HEK293T (cell line): Measurements from ENCODE around the gene ADAMTS17.
A peak's percentile ranks its signal among the peaks of the same experiment; 100 is the strongest.

Source experiments
- CTCF ChIA-PET: fragments of 350-600 bp; formaldehyde crosslinking; extraction: SDS; loops from one replicate; lab custom pipeline; 2021; ENCODE audit warnings: antibody characterized with exemption, inconsistent platforms; lab: Yijun Ruan, JAX
- POLR2A ChIA-PET: fragments of 350-600 bp; formaldehyde crosslinking; extraction: SDS; loops from one replicate; lab custom pipeline; 2020; ENCODE audit warnings: antibody characterized with exemption, inconsistent platforms; lab: Yijun Ruan, JAX
- DNase-seq: peaks from one replicate; pipeline ENCODE4 v3.0.0; 2012; ENCODE audit warnings: mixed read lengths; ENCODE audit errors: extremely low spot score
- ARNT ChIP-seq: fragments of 450-650 bp; IDR thresholded peaks from 2 replicates; pipeline ENCODE4 v1.6.1; 2017; ENCODE audit warnings: mild to moderate bottlenecking
- BHLHE40 ChIP-seq: fragments of 450-650 bp; IDR thresholded peaks from 2 replicates; pipeline ENCODE4 v1.6.1; 2016; ENCODE audit warnings: mild to moderate bottlenecking, moderate library complexity, borderline replicate concordance
- CTBP1 ChIP-seq: fragments of 450-650 bp; IDR thresholded peaks from 2 replicates; pipeline ENCODE4 v1.6.1; 2016; ENCODE audit warnings: borderline replicate concordance
- ELF4 ChIP-seq: fragments of 450-650 bp; IDR thresholded peaks from 2 replicates; pipeline ENCODE4 v1.6.1; 2017; ENCODE audit warnings: antibody characterized with exemption
- FOXA1 ChIP-seq: fragments of 450-650 bp; IDR thresholded peaks from 2 replicates; pipeline ENCODE4 v1.6.1; 2016; ENCODE audit warnings: mild to moderate bottlenecking
- FOXK2 ChIP-seq: fragments of 450-650 bp; IDR thresholded peaks from 2 replicates; pipeline ENCODE4 v1.6.1; 2016; ENCODE audit warnings: mild to moderate bottlenecking
- FOXM1 ChIP-seq: fragments of 450-650 bp; IDR thresholded peaks from 2 replicates; pipeline ENCODE4 v1.6.1; 2017; ENCODE audit warnings: mild to moderate bottlenecking, borderline replicate concordance
- HDGF ChIP-seq: fragments of 450-650 bp; IDR thresholded peaks from 2 replicates; pipeline ENCODE4 v1.6.1; 2017; ENCODE audit warnings: antibody characterized with exemption, borderline replicate concordance
- L3MBTL2 ChIP-seq: fragments of 450-650 bp; conservative IDR thresholded peaks from 2 replicates; pipeline ENCODE4 v1.6.1; 2016; ENCODE audit warnings: mild to moderate bottlenecking
- LEF1 ChIP-seq: fragments of 450-650 bp; IDR thresholded peaks from 2 replicates; pipeline ENCODE4 v1.6.1; 2017; ENCODE audit warnings: mild to moderate bottlenecking, borderline replicate concordance
- NFRKB ChIP-seq: fragments of 450-650 bp; IDR thresholded peaks from 2 replicates; pipeline ENCODE4 v1.6.1; 2016; ENCODE audit warnings: mild to moderate bottlenecking, moderate library complexity
- SP1 ChIP-seq: fragments of 450-650 bp; IDR thresholded peaks from 2 replicates; pipeline ENCODE4 v1.6.1; 2017
- SUZ12 ChIP-seq: fragments of 450-650 bp; IDR thresholded peaks from 2 replicates; pipeline ENCODE4 v1.6.1; 2016; ENCODE audit warnings: mild to moderate bottlenecking
- TARDBP ChIP-seq: fragments of 450-650 bp; IDR thresholded peaks from 2 replicates; pipeline ENCODE4 v1.6.1; 2016
- ZNF384 ChIP-seq: fragments of 450-650 bp; IDR thresholded peaks from 2 replicates; pipeline ENCODE4 v1.6.1; 2016
- TF ChIP-seq, protein P1 (sequence below): fragments of 450-650 bp; IDR thresholded peaks from 2 replicates; pipeline ENCODE4 v1.6.1; 2016

The ADAMTS17 gene

GRCh38 chr15:100341750-100342560 lies at the start of gene ADAMTS17:
TSS of gene ADAMTS17 (minus strand) at chr15:100341975. CDS start at chr15:100341899, 76 bp downstream.
- TF ChIP-seq L3MBTL2 (peak; percentile 80), ZNF384 (no peak), LEF1 (no peak; the same call in 1 of the 2 replicates), TARDBP (peak; percentile 95)
- DNase-seq = peak; percentile 96
- CTCF ChIA-PET = interaction anchor here (0.6 to 1.3 kb wide), 9 partner anchors 8 to 531 kb away, joined by 3 to 12 read pairs (median 3); partner anchors contain the start of genes ASB7 and LINS1
- POLR2A ChIA-PET = interaction anchor here (0.9 to 1.6 kb wide), 4 partner anchors 142 to 666 kb away, joined by 3 to 6 read pairs (median 4); partner anchors contain the start of genes ASB7 and LINS1

DNA sequence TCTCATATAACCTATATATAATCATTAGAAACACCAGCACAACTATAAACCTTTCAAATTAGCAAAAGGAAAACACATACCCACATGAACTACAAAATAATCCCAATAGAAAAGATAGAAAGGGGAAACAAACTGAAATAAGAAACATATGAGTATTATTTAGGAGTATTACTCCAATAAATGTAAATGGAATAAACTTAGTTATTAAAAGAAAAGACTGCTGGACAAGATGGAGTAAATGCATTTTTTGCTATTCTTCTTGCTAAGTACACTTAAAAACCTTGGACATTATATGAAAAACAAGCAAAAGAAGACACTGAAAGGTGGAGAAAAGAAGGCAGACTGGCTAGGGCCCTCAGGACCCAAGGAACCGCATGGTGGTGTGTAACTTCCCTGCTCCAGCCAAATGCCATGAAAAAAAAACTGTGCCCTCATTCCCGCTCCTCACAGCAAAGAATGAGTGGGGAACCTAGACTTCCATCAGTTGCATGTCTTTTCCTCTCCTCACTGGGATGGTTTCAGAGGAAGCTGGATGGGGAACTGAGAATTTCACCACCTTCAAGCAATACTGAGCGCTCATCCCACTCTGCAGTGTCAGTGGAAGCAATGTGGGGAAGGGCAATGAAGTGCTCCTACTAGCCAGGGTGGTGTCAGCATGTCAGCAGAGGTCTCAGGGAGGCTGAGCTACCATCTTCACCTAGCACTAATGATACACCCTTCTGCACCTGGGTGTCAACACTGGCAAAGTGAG lies 43.7 kb upstream of the ADAMTS17 start:
- CTCF ChIA-PET = no interaction called here
- no peak for DNase-seq
- POLR2A ChIA-PET = no interaction called here
- TF ChIP-seq ARNT (no peak), LEF1 (no peak), NFRKB (no peak), SUZ12 (no peak), FOXK2 (no peak), FOXA1 (no peak), HDGF (no peak), SP1 (no peak), TARDBP (no peak), ELF4 (no peak), BHLHE40 (no peak), ZNF384 (no peak), L3MBTL2 (no peak), FOXM1 (no peak), CTBP1 (no peak)
- TF ChIP-seq, protein P1, sequence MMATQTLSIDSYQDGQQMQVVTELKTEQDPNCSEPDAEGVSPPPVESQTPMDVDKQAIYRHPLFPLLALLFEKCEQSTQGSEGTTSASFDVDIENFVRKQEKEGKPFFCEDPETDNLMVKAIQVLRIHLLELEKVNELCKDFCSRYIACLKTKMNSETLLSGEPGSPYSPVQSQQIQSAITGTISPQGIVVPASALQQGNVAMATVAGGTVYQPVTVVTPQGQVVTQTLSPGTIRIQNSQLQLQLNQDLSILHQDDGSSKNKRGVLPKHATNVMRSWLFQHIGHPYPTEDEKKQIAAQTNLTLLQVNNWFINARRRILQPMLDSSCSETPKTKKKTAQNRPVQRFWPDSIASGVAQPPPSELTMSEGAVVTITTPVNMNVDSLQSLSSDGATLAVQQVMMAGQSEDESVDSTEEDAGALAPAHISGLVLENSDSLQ = no peak

DNA sequence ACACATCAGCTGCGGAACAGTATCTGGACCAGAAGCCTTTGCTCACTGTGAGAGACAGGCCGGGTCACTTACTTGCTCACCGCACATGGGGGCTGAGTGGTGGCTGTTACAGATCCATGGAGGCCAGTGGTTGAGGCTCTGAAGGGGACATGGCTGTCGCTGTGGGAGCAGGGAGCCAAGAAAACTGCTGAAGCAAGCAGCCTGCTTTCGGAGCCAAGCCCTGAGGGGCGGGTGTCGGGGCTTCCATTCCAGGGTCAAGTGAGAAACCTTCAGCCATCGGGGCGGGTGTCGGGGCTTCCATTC lies 42.3 kb upstream of the ADAMTS17 start:
- DNase-seq = no peak
- TF ChIP-seq TARDBP = no peak
- no peak for TF ChIP-seq FOXM1
- no peak for TF ChIP-seq SP1
- no peak for TF ChIP-seq ARNT
- no peak for TF ChIP-seq L3MBTL2
- TF ChIP-seq, protein P1 = no peak
- TF ChIP-seq ELF4 = no peak
- TF ChIP-seq BHLHE40 = no peak
- TF ChIP-seq FOXA1 = no peak
- no peak for TF ChIP-seq CTBP1
- no peak for TF ChIP-seq FOXK2
- no peak for TF ChIP-seq NFRKB
- TF ChIP-seq LEF1 = no peak
- no peak for TF ChIP-seq SUZ12
- no peak for TF ChIP-seq ZNF384
- no peak for TF ChIP-seq HDGF
- ChIA-PET POLR2A (no interaction called here), CTCF (interaction anchor here (0.6 to 2.3 kb wide), 2 partner anchors 34 to 470 kb away, joined by 3 to 13 read pairs; no protein-coding TSS in a partner anchor)

- DNase-seq = peak; percentile 38
- no peak for TF ChIP-seq FOXM1
- CTCF ChIA-PET = interaction anchor here (0.6 to 2.3 kb wide), 2 partner anchors 33 to 470 kb away, joined by 3 to 13 read pairs; no protein-coding TSS in a partner anchor
- POLR2A ChIA-PET = no interaction called here
These were observed 41.7 kb upstream of the ADAMTS17 start for GRCh38 chr15:100383302-100384107.

DNA sequence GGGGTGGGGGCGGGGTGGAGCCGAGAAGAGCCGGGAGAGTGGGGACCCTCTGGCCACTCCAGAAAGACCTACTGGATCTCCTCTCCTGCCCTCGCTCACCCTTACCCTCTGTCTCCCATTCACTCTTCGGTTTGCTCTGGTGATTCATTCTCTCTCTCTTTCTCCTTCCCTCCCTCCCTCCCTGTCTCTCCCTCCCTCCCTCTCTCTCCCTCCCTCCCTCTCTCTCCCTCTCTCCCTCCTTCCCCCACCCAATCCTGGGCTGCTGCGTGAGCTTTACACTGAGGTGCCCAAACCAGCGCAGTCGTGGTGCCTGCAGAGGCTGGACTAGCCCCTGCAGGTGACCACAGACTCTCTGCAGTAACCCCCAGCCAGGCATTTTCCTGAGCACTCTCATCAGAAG lies 32.2 kb upstream of the ADAMTS17 start:
- CTCF ChIA-PET = no interaction called here
- no peak for DNase-seq
- TF ChIP-seq, protein P1 = no peak

More for the DNA sequence above, 32.2 kb upstream of the ADAMTS17 start:
- POLR2A ChIA-PET = no interaction called here
